Nephron (organoid): ENCODE data around the gene PCNX1.
"Not testable (repeated sequence)": the region's sequence is repeated elsewhere in the genome, so short reads cannot be mapped to it uniquely, and the experiment has no call there.

Experiments
- H3K27ac Mint-ChIP-seq, 3 experiments: 2 replicates each; pipeline ENCODE4 v1.8.0; 2020; ENCODE audit warnings: mixed read lengths in 3 of 3, mild to moderate bottlenecking in 2 of 3, moderate library complexity in 1 of 3
- H3K27me3 Mint-ChIP-seq: 2 replicates; pipeline ENCODE4 v1.8.0; 2021; ENCODE audit warnings: low read depth, mild to moderate bottlenecking, moderate library complexity, mixed read lengths
- H3K36me3 Mint-ChIP-seq: 2 replicates; pipeline ENCODE4 v1.8.0; 2020; ENCODE audit warnings: low read depth, mixed read lengths
- H3K4me1 Mint-ChIP-seq: 2 replicates; pipeline ENCODE4 v1.8.0; 2020; ENCODE audit warnings: mixed read lengths
- H3K4me3 Mint-ChIP-seq, 3 experiments: 2 replicates each; pipeline ENCODE4 v1.8.0; 2020; ENCODE audit warnings: mild to moderate bottlenecking in 3 of 3, mixed read lengths in 3 of 3, moderate library complexity in 2 of 3
- H3K9me3 Mint-ChIP-seq: 2 replicates; pipeline ENCODE4 v1.8.0; 2020; ENCODE audit warnings: mixed read lengths
- CTCF ChIP-seq, 3 experiments: fragments of 200-600 bp; sonication (generic); IDR thresholded peaks; one replicate each; pipeline ENCODE4 v1.5.0; 2021; ENCODE audit warnings: antibody characterized with exemption in 3 of 3; ENCODE audit not compliant: unreplicated experiment in 3 of 3

The PCNX1 gene

GRCh38 chr14:71062581-71063303, 155.5 kb downstream of the PCNX1 start:
- Mint-ChIP-seq H3K27ac (no peak overlapping the region), H3K4me3 (no peak overlapping the region), H3K27me3 (peaks cover 4% of the 10 kb centered on the region), H3K4me1 (no peaks in the 10 kb centered on the region), H3K9me3 (peaks cover 23% of the 10 kb centered on the region), H3K36me3 (peaks cover 86% of the 10 kb centered on the region)
- no peak for TF ChIP-seq CTCF (IDR thresholded peaks at IDR 0.05; ENCODE audit: unreplicated experiment in 3 of 3)

GRCh38 chr14:71063351-71063750, 156.1 kb downstream of the PCNX1 start:
- Mint-ChIP-seq H3K4me1 (no peaks in the 10 kb centered on the region), H3K27ac (no peak overlapping the region), H3K4me3 (no peak overlapping the region), H3K27me3 (peaks cover 4% of the 10 kb centered on the region), H3K9me3 (peaks cover 23% of the 10 kb centered on the region), H3K36me3 (peaks cover 82% of the 10 kb centered on the region)
- no peak for TF ChIP-seq CTCF (IDR thresholded peaks at IDR 0.05; ENCODE audit: unreplicated experiment in 3 of 3)

GRCh38 chr14:71064747-71065146, 157.5 kb downstream of the PCNX1 start:
- not testable (repeated sequence) for H3K4me3 Mint-ChIP-seq, H3K27me3 Mint-ChIP-seq, H3K27ac Mint-ChIP-seq, H3K4me1 Mint-ChIP-seq
- Mint-ChIP-seq H3K36me3 (peaks cover 84% of the 10 kb centered on the region), H3K9me3 (peaks cover 23% of the 10 kb centered on the region)

- Mint-ChIP-seq H3K36me3 (peaks cover 79% of the 10 kb centered on the region), H3K27ac (no peak overlapping the region), H3K27me3 (peaks cover 4% of the 10 kb centered on the region), H3K9me3 (peaks cover 23% of the 10 kb centered on the region), H3K4me1 (no peaks in the 10 kb centered on the region), H3K4me3 (no peak overlapping the region)
- no peak for TF ChIP-seq CTCF (IDR thresholded peaks at IDR 0.05; ENCODE audit: unreplicated experiment in 3 of 3)
Measured at GRCh38 chr14:71070169-71070568, 162.9 kb downstream of the PCNX1 start.

- H3K27me3 Mint-ChIP-seq = peaks cover 4% of the 10 kb centered on the region
- no peak for TF ChIP-seq CTCF (IDR thresholded peaks at IDR 0.05; ENCODE audit: unreplicated experiment in 3 of 3)
- peaks cover 17% of the 10 kb centered on the region for H3K9me3 Mint-ChIP-seq
- no peak overlapping the region for H3K4me3 Mint-ChIP-seq
- H3K4me1 Mint-ChIP-seq = no peaks in the 10 kb centered on the region
- no peak overlapping the region for H3K27ac Mint-ChIP-seq
- H3K36me3 Mint-ChIP-seq = peaks cover 78% of the 10 kb centered on the region
Measured at GRCh38 chr14:71071042-71071441, 163.8 kb downstream of the PCNX1 start.

GRCh38 chr14:71076462-71077092, 169.3 kb downstream of the PCNX1 start:
- TF ChIP-seq CTCF (IDR thresholded peaks at IDR 0.05; ENCODE audit: unreplicated experiment in 3 of 3) = no peak
- Mint-ChIP-seq H3K27me3 (peaks cover 3% of the 10 kb centered on the region), H3K9me3 (peaks cover 45% of the 10 kb centered on the region), H3K4me3 (no peak overlapping the region), H3K36me3 (peaks cover 86% of the 10 kb centered on the region), H3K4me1 (no peaks in the 10 kb centered on the region), H3K27ac (no peak overlapping the region)
